Upper lobe of left lung (tissue), 4 donors: ENCODE results near the gene NKX2-1.
A peak's percentile ranks its signal among the peaks of the same experiment; 100 is the strongest.

Source experiments
- POLR2AphosphoS5 ChIP-seq, 2 donors: sonication (generic); formaldehyde crosslinking; IDR thresholded peaks; one replicate each; pipeline ENCODE4 v1.5.1; 2017; ENCODE audit warnings: antibody characterized with exemption in 2 of 2
- TF ChIP-seq, protein P1 (sequence below), 6 experiments: fragments of 450-650 bp in 4 of 6; fragments of 200-600 bp in 2 of 6; sonication (generic) in 2 of 6; IDR thresholded peaks; one replicate each; pipeline ENCODE4 v1.5.1; 2016 to 2019; ENCODE audit warnings: antibody characterized with exemption in 6 of 6

DNA sequence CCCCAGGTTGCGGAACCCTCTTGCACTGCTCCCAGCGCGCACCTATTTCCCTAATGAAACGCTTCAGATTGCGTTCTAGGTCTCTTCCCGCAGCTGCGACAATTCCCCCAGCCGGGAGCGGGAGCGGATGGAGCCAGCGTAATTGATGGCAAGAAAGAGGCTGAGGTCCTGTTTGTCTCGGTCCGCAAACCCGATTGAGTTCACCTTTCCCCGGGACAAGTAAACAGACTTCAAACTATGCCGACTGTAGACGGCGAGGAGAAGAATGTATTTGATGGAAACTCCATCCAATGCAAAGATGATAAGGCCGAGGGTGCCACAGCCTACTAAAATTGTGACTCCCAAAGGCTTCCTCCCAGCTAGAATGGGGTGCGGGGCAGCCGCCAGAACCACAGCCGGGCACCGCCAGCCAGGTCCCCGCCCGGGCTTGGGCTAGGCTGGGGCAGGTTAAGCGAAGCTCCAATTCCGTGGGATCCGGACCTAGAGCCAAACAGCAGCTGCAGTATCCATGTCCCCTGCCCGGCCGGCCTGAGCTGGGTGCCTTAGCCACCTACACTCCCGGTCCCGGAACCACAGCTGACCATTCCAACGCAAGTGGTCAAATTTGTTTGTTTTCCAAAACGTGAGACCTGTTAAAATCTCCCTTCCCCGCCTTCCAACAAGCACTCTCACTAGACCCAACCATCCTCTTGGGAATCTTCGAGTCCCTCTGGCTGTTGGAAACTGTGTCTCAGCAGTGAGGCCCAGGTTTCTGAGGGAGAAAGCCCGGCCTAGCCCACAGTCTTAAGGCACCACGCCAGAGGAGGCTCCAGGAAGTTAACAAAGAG is 5.5 kb downstream of the NKX2-1 start:
- TF ChIP-seq, protein P1, sequence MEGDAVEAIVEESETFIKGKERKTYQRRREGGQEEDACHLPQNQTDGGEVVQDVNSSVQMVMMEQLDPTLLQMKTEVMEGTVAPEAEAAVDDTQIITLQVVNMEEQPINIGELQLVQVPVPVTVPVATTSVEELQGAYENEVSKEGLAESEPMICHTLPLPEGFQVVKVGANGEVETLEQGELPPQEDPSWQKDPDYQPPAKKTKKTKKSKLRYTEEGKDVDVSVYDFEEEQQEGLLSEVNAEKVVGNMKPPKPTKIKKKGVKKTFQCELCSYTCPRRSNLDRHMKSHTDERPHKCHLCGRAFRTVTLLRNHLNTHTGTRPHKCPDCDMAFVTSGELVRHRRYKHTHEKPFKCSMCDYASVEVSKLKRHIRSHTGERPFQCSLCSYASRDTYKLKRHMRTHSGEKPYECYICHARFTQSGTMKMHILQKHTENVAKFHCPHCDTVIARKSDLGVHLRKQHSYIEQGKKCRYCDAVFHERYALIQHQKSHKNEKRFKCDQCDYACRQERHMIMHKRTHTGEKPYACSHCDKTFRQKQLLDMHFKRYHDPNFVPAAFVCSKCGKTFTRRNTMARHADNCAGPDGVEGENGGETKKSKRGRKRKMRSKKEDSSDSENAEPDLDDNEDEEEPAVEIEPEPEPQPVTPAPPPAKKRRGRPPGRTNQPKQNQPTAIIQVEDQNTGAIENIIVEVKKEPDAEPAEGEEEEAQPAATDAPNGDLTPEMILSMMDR (IDR thresholded peaks at IDR 0.05): no peak
- TF ChIP-seq POLR2AphosphoS5 (IDR thresholded peaks at IDR 0.05): peak in 1 of 2 donors; percentile 34
